Heart left ventricle (tissue), 16 donors: Measurements from ENCODE around the gene RNF126. TPM values are rescaled to one million over a fixed set of nuclear protein-coding genes. Genes with fewer than 3 reads are reported as not detected.

ENCODE experiments used
- ATAC-seq, 4 donors: fragments of 200-7000 bp; cut with Tn5 transposase; one replicate each; pipeline ENCODE4 v1.9.1; 2020 to 2022; ENCODE audit warnings: moderate library complexity in 4 of 4, mild to moderate bottlenecking in 3 of 4, moderate number of reproducible peaks in 1 of 4
- DNase-seq, 5 donors: peaks; one replicate each; pipeline ENCODE4 v3.0.0-alpha.2; 2020
- H3K27ac ChIP-seq, 12 donors: fragments of 200-600 bp; sonication (generic) in 4 of 12; one replicate each; pipeline versions ENCODE4 v1.5.0 to v1.8.0; 2016 to 2022; ENCODE audit warnings: mild to moderate bottlenecking in 2 of 12
- H3K27me3 ChIP-seq, 9 donors: fragments of 200-600 bp; sonication (generic) in 2 of 9; one replicate each; pipeline versions ENCODE4 v1.5.1 to v1.8.0; 2016 to 2022; ENCODE audit warnings: mild to moderate bottlenecking in 3 of 9
- H3K36me3 ChIP-seq, 9 donors: fragments of 200-600 bp; sonication (generic) in 2 of 9; one replicate each; pipeline versions ENCODE4 v1.5.0 to v1.8.0; 2018 to 2022; ENCODE audit warnings: mild to moderate bottlenecking in 2 of 9
- H3K4me1 ChIP-seq, 12 donors: fragments of 200-600 bp; sonication (generic) in 4 of 12; one replicate each; pipeline versions ENCODE4 v1.5.0 to v1.8.0; 2016 to 2022; ENCODE audit warnings: mild to moderate bottlenecking in 3 of 12
- H3K4me3 ChIP-seq, 12 donors: fragments of 200-600 bp; sonication (generic) in 4 of 12; one replicate each; pipeline versions ENCODE4 v1.5.0 to v1.8.0; 2017 to 2022; ENCODE audit warnings: mild to moderate bottlenecking in 9 of 12, moderate library complexity in 4 of 12
- H3K9me3 ChIP-seq, 12 donors: fragments of 200-600 bp; sonication (generic) in 4 of 12; one replicate each; pipeline versions ENCODE4 v1.5.0 to v1.8.0; 2016 to 2022; ENCODE audit warnings: mild to moderate bottlenecking in 1 of 12
- CTCF ChIP-seq, 12 donors: fragments of 200-600 bp; sonication (generic) in 4 of 12; IDR thresholded peaks; one replicate each; pipeline versions ENCODE4 v1.5.0 to v1.8.0; 2018 to 2022; ENCODE audit warnings: antibody characterized with exemption in 12 of 12, mild to moderate bottlenecking in 5 of 12
- POLR2A ChIP-seq, 2 donors: fragments of 450-650 bp; IDR thresholded peaks; one replicate each; pipeline ENCODE4 v1.6.1; 2017; ENCODE audit warnings: antibody characterized with exemption in 2 of 2, mild to moderate bottlenecking in 2 of 2, moderate library complexity in 2 of 2
- WGBS, 4 donors: extraction: QIAGEN DNeasy Blood & Tissue Kit in 2 of 4; methylation state at CpG; one replicate each; pipeline versions ENCODE4 v1.1.5 to v1.1.7; 2013 to 2018; 5-methylcytosine and 5-hydroxymethylcytosine counted together
- intact Hi-C, 10 donors: fragments of 100-400 bp; cut with DNase I; formaldehyde crosslinking; loops; one replicate each; pipeline versions ENCODE4 v1.11.1 to v1.14.2; 2022
- long read RNA-seq, 3 donors: library from polyadenylated mRNA; unstranded; transcript quantifications; one replicate each; pipeline ENCODE4 v2.0.0, GENCODE V29; 2020 to 2021
- polyA plus RNA-seq, 2 donors: library from polyadenylated mRNA; stranded (reverse); fragments of 200-250 nt; gene quantifications; one replicate each; pipeline ENCODE4 v1.2.3, GENCODE V29; 2013
- total RNA-seq, 9 donors: library from RNA; depleted of rRNA in 2 of 9; stranded (reverse); fragments of >200 nt in 2 of 9; fragmentation: NEBNext Ultra II Directional in 3 of 9; extraction: Animal tissue kit (Norgen Biotek cat#: 25700) in 3 of 9; gene quantifications; one replicate each; pipeline versions ENCODE4 v1.1.0 to v1.2.4, GENCODE V29; 2016 to 2023
- donor health status: ischemic (EF 13 %, LVEDD 7.1; RV severe dilation, severe dysfunction).
- donor health status: healthy with polysubstance abuse.
- donor health status: DM: no; HTN: yes; CAD: no.
- donor health status: DM: no; HTN: no; CAD: no.
- donor health status: ischemic (EF 25% LVEDD 6.9; RV normal size, moderate dysfunction).
- donor health status: ischemic (EF 25% LVEDD 5.7; RV mildly dilated, moderate dysfunction).
- donor health status: healthy.
- donor health status: DM: yes; HTN: yes; CAD: no.
- donor health status: ischemic (EF 35%, LVEDD 5.7; RV mildly dilated, moderate dysfunction).
- donor health status: nonischemic (EF 11% LVEDD 7.7; RV severe dilation, severe dysfunction).
- donor health status: DM: yes; HTN: yes; CAD: no.
- donor health status: PGD.
- donor health status: ischemic (EF 29% LVEDD 5.4; RV normal size, mild dysfunction).
- donor health status: nonischemic (EF 23%, LVEDD 6.1; RV moderate dilation, normal function).

RNF126 gene
- total RNA-seq (100 to 1,000 TPM in 1 of 9 donors, 10 to 100 TPM in 8; 21.6 to 105 (median 29.4) TPM), polyA plus RNA-seq (10 to 100 TPM; 23.5 to 45.2 TPM)
- long read RNA-seq, donor 1, transcript RNF126-201 (9 exons, 1,694 nt), result major isoform, 38 of 60 reads
- long read RNA-seq, donor 1, partial matches to known transcripts, result 8 of 60 reads
- long read RNA-seq, donor 1, other reads (novel, unspliced or antisense), result 10 of 60 reads
- long read RNA-seq, donor 2, transcript RNF126-201 (9 exons, 1,694 nt), result major isoform, 27 of 36 reads
- long read RNA-seq, donor 2, partial matches to known transcripts, result 2 of 36 reads
- long read RNA-seq, donor 2, other reads (novel, unspliced or antisense), result 3 of 36 reads
- long read RNA-seq, donor 3, transcript RNF126-203 (9 exons, 963 nt), result minor isoform, 5 of 75 reads
- long read RNA-seq, donor 3, transcript RNF126-201 (9 exons, 1,694 nt), result major isoform, 45 of 75 reads
- long read RNA-seq, donor 3, partial matches to known transcripts, result 7 of 75 reads
- long read RNA-seq, donor 3, other reads (novel, unspliced or antisense), result 18 of 75 reads

GRCh38 chr19:662962-663681 lies at the start of gene RNF126:
Gene RNF126, minus strand, starts transcription at chr19:663214. Its CDS starts 93 bp downstream, at chr19:663121.
- DNase-seq (peak; percentile 92 to 97 (median 94)), ATAC-seq (peak; percentile 62 to 84 (median 80))
- Histone ChIP-seq H3K9me3 (no peaks in the 10 kb centered on the region), H3K27ac (peak within 1 kb of the TSS; percentile 43 to 97 (median 92)), H3K4me3 (peak within 1 kb of the TSS; percentile 76 to 100 (median 96)), H3K27me3 (no peaks in the 10 kb centered on the region), H3K4me1 (peaks cover 22 to 67% (median 55%) of the 10 kb centered on the region in 12 donors), H3K36me3 (peaks cover 0 to 7% (median 0%) of the 10 kb centered on the region in 9 donors)
- intact Hi-C loops, result loop anchor here in 2 of 10 donors (1.0 to 5.0 kb wide), 4 partner anchors 70 to 249 kb away; partner anchors contain the start of genes BSG (in 1 of the 2), PTBP1 (in 1 of the 2) and R3HDM4 (in 1 of the 2)
- TF ChIP-seq POLR2A (IDR thresholded peaks at IDR 0.05) (peak in 1 of 2 donors; percentile 24), CTCF (IDR thresholded peaks at IDR 0.05) (no peak)
- WGBS, 4 donors, result 1% methylated on average over 33 to 97 of the region's 97 CpGs

GRCh38 chr19:711254-711653 lies 48.2 kb upstream of the RNF126 start:
- Histone ChIP-seq H3K4me3 (peak overlapping the region in 4 of 12 donors; percentile 74 to 86 (median 77)), H3K9me3 (peaks cover 0 to 19% (median 0%) of the 10 kb centered on the region in 12 donors), H3K4me1 (peaks cover 0 to 32% (median 8%) of the 10 kb centered on the region in 12 donors), H3K27me3 (peaks cover 0 to 18% (median 0%) of the 10 kb centered on the region in 9 donors), H3K36me3 (no peaks in the 10 kb centered on the region), H3K27ac (peak overlapping the region in 10 of 12 donors; percentile 79 to 96 (median 88))
- intact Hi-C loops, result loop anchor here in 1 of 10 donors (2.0 kb wide), 1 partner anchor 16 kb away; no protein-coding TSS in a partner anchor
- 80 to 82% (median 82%) methylated on average over 8 of the region's 8 CpGs for WGBS, 4 donors
- TF ChIP-seq POLR2A (IDR thresholded peaks at IDR 0.05), result no peak
- TF ChIP-seq CTCF (IDR thresholded peaks at IDR 0.05), result no peak
- no peak for ATAC-seq
- no peak for DNase-seq

GRCh38 chr19:710767-711166 lies 47.8 kb upstream of the RNF126 start:
- peaks cover 0 to 18% (median 0%) of the 10 kb centered on the region in 9 donors for H3K27me3 ChIP-seq
- H3K36me3 ChIP-seq, result no peaks in the 10 kb centered on the region
- no peak for DNase-seq
- 51 to 69% (median 65%) methylated on average over 17 to 21 of the region's 21 CpGs for WGBS, 4 donors
- peak overlapping the region in 11 of 12 donors; percentile 47 to 97 (median 75) for H3K4me3 ChIP-seq
- peaks cover 0 to 18% (median 0%) of the 10 kb centered on the region in 12 donors for H3K9me3 ChIP-seq
- intact Hi-C loops, result loop anchor here in 1 of 10 donors (2.0 kb wide), 1 partner anchor 16 kb away; no protein-coding TSS in a partner anchor
- peak overlapping the region; percentile 51 to 96 (median 88) for H3K27ac ChIP-seq
- peak in 2 of 4 donors; percentile 2 to 5 for ATAC-seq
- TF ChIP-seq CTCF (IDR thresholded peaks at IDR 0.05) (no peak), POLR2A (IDR thresholded peaks at IDR 0.05) (no peak)
- H3K4me1 ChIP-seq, result peaks cover 0 to 32% (median 8%) of the 10 kb centered on the region in 12 donors
